BLaER1 treated with 17β-estradiol and CSF1 and Interleukin-3, amounts not matched to agents 10 nM and 100 nM (cell line): ENCODE results near the gene STK32C.

Experiments
- H3K27ac ChIP-seq, 11 experiments: shearing (Covaris generic); formaldehyde crosslinking; 2 replicates each; pipeline ENCODE4 v1.8.1; 2022
- H3K27me3 ChIP-seq, 11 experiments: shearing (Covaris generic); formaldehyde crosslinking; 2 replicates each; pipeline ENCODE4 v1.8.1; 2022
- H3K36me3 ChIP-seq, 11 experiments: shearing (Covaris generic); formaldehyde crosslinking; 2 replicates each; pipeline ENCODE4 v1.8.1; 2022
- H3K4me1 ChIP-seq, 10 experiments: shearing (Covaris generic); formaldehyde crosslinking; 2 replicates each; pipeline ENCODE4 v1.8.1; 2022
- H3K4me2 ChIP-seq, 11 experiments: shearing (Covaris generic); formaldehyde crosslinking; 2 replicates each; pipeline ENCODE4 v1.8.1; 2022
- H3K4me3 ChIP-seq, 10 experiments: shearing (Covaris generic); formaldehyde crosslinking; 2 replicates each; pipeline ENCODE4 v1.8.1; 2022
- H3K9ac ChIP-seq, 11 experiments: shearing (Covaris generic); formaldehyde crosslinking; 2 replicates each; pipeline ENCODE4 v1.8.1; 2022
- H3K9me3 ChIP-seq, 11 experiments: shearing (Covaris generic); formaldehyde crosslinking; replicated peaks in 1 of 11; 2 replicates each; pipeline ENCODE4 v1.8.1; 2022
- H4K20me1 ChIP-seq, 11 experiments: shearing (Covaris generic); formaldehyde crosslinking; 2 replicates each; pipeline ENCODE4 v1.8.1; 2022
- Cebpa-rat ChIP-seq, 11 experiments: shearing (Covaris generic); IDR thresholded peaks; 2 replicates each; pipeline ENCODE4 v1.8.1; 2022

STK32C gene

GRCh38 chr10:132187430-132188138 is 120.2 kb downstream of the STK32C start:
- no peaks in the 10 kb centered on the region for H3K9me3 ChIP-seq
- peak overlapping the region; percentile 85 to 96 (median 89) for H3K4me2 ChIP-seq
- H4K20me1 ChIP-seq, result peaks cover 0 to 65% (median 43%) of the 10 kb centered on the region in 11 experiments; a peak in 18 of 22 replicates
- H3K27me3 ChIP-seq, result peaks cover 8 to 44% (median 17%) of the 10 kb centered on the region in 11 experiments; a peak in 20 of 22 replicates
- H3K4me3 ChIP-seq, result peak overlapping the region; percentile 51 to 77 (median 72)
- peak overlapping the region; percentile 54 to 89 (median 69); a peak in 21 of 22 replicates for H3K9ac ChIP-seq
- no peak for TF ChIP-seq Cebpa-rat (IDR thresholded peaks at IDR 0.05)
- H3K27ac ChIP-seq, result peak overlapping the region in 8 of 11 experiments; percentile 27 to 80 (median 62); a peak in 15 of 22 replicates
- H3K36me3 ChIP-seq, result peaks cover 0 to 23% (median 0%) of the 10 kb centered on the region in 11 experiments; a peak in 7 of 22 replicates
- H3K4me1 ChIP-seq, result peaks cover 12 to 61% (median 42%) of the 10 kb centered on the region in 10 experiments; a peak in 19 of 20 replicates

- H4K20me1 ChIP-seq, result peaks cover 0 to 57% (median 35%) of the 10 kb centered on the region in 11 experiments; a peak in 18 of 22 replicates
- H3K4me2 ChIP-seq, result peak within 1 kb of the TSS; percentile 87 to 96 (median 89)
- H3K27me3 ChIP-seq, result peaks cover 8 to 38% (median 17%) of the 10 kb centered on the region in 11 experiments; a peak in 20 of 22 replicates
- peak within 1 kb of the TSS; percentile 54 to 89 (median 69); a peak in 21 of 22 replicates for H3K9ac ChIP-seq
- H3K9me3 ChIP-seq, result no peaks in the 10 kb centered on the region
- H3K4me3 ChIP-seq, result peak within 1 kb of the TSS; percentile 51 to 77 (median 72)
- H3K36me3 ChIP-seq, result peaks cover 0 to 22% (median 0%) of the 10 kb centered on the region in 11 experiments; a peak in 7 of 22 replicates
- peak within 1 kb of the TSS in 8 of 11 experiments; percentile 27 to 80 (median 62); a peak in 16 of 22 replicates for H3K27ac ChIP-seq
- peaks cover 12 to 59% (median 40%) of the 10 kb centered on the region in 10 experiments; a peak in 19 of 20 replicates for H3K4me1 ChIP-seq
- TF ChIP-seq Cebpa-rat (IDR thresholded peaks at IDR 0.05), result no peak
These were observed 121.0 kb downstream of the STK32C start, which contains the start of gene DPYSL4 for GRCh38 chr10:132186488-132187429. Gene DPYSL4 (plus strand): TSS chr10:132186948. CDS start chr10:132187064, 116 bp downstream.

- peaks cover 12 to 65% (median 41%) of the 10 kb centered on the region in 10 experiments; a peak in 19 of 20 replicates for H3K4me1 ChIP-seq
- H3K27me3 ChIP-seq, result peaks cover 8 to 38% (median 17%) of the 10 kb centered on the region in 11 experiments; a peak in 20 of 22 replicates
- H4K20me1 ChIP-seq, result peaks cover 0 to 54% (median 35%) of the 10 kb centered on the region in 11 experiments; a peak in 18 of 22 replicates
- no peaks in the 10 kb centered on the region for H3K9me3 ChIP-seq
- H3K36me3 ChIP-seq, result peaks cover 0 to 18% (median 0%) of the 10 kb centered on the region in 11 experiments; a peak in 7 of 22 replicates
- no peak overlapping the region for H3K27ac ChIP-seq
- peak overlapping the region; percentile 77 to 92 (median 85) for H3K4me2 ChIP-seq
- no peak for TF ChIP-seq Cebpa-rat (IDR thresholded peaks at IDR 0.05)
- H3K4me3 ChIP-seq, result peak overlapping the region; percentile 42 to 67 (median 54); a peak in 19 of 20 replicates
- 0 out of 22 replicates have a peak overlapping the region, but pooled peaks of 1 of the 11 experiments have one; percentile 32 for H3K9ac ChIP-seq
These were observed 121.9 kb downstream of the STK32C start for GRCh38 chr10:132185601-132186487.

GRCh38 chr10:132184816-132185593 is 122.7 kb downstream of the STK32C start:
- peak overlapping the region in 1 of 11 experiments; percentile 87; a peak in 1 of 22 replicates for H3K4me2 ChIP-seq
- no peak overlapping the region for H3K9ac ChIP-seq
- H3K4me3 ChIP-seq, result no peak overlapping the region

GRCh38 chr10:132183046-132183445 is 124.7 kb downstream of the STK32C start:
- H3K27me3 ChIP-seq, result peaks cover 8 to 27% (median 17%) of the 10 kb centered on the region in 11 experiments; a peak in 20 of 22 replicates
- H3K4me2 ChIP-seq, result no peak overlapping the region
- peaks cover 6 to 46% (median 21%) of the 10 kb centered on the region in 10 experiments; a peak in 19 of 20 replicates for H3K4me1 ChIP-seq
- TF ChIP-seq Cebpa-rat (IDR thresholded peaks at IDR 0.05), result no peak
- no peaks in the 10 kb centered on the region for H3K36me3 ChIP-seq
- H3K9me3 ChIP-seq, result no peaks in the 10 kb centered on the region
- no peak overlapping the region for H3K27ac ChIP-seq
- no peak overlapping the region for H3K4me3 ChIP-seq
- H3K9ac ChIP-seq, result no peak overlapping the region
- peaks cover 0 to 26% (median 14%) of the 10 kb centered on the region in 11 experiments; a peak in 16 of 22 replicates for H4K20me1 ChIP-seq

More at GRCh38 chr10:132184816-132185593, 122.7 kb downstream of the STK32C start:
- no peak for TF ChIP-seq Cebpa-rat (IDR thresholded peaks at IDR 0.05)
- no peak overlapping the region for H3K27ac ChIP-seq
- H3K9me3 ChIP-seq, result no peaks in the 10 kb centered on the region
- H4K20me1 ChIP-seq, result peaks cover 0 to 46% (median 29%) of the 10 kb centered on the region in 11 experiments; a peak in 18 of 22 replicates
- peaks cover 12 to 57% (median 36%) of the 10 kb centered on the region in 10 experiments; a peak in 19 of 20 replicates for H3K4me1 ChIP-seq
- H3K36me3 ChIP-seq, result peaks cover 0 to 10% (median 0%) of the 10 kb centered on the region in 11 experiments; a peak in 3 of 22 replicates
- H3K27me3 ChIP-seq, result peaks cover 8 to 38% (median 17%) of the 10 kb centered on the region in 11 experiments; a peak in 20 of 22 replicates

- H3K9ac ChIP-seq, result no peak overlapping the region
- H3K36me3 ChIP-seq, result no peaks in the 10 kb centered on the region
- H3K4me2 ChIP-seq, result no peak overlapping the region; a peak in 1 of 22 replicates
- H3K4me1 ChIP-seq, result peaks cover 2 to 42% (median 17%) of the 10 kb centered on the region in 10 experiments; a peak in 18 of 20 replicates
- H3K4me3 ChIP-seq, result no peak overlapping the region
- peaks cover 8 to 23% (median 17%) of the 10 kb centered on the region in 11 experiments; a peak in 20 of 22 replicates for H3K27me3 ChIP-seq
- H3K9me3 ChIP-seq, result no peaks in the 10 kb centered on the region
- peaks cover 0 to 22% (median 9%) of the 10 kb centered on the region in 11 experiments; a peak in 15 of 22 replicates for H4K20me1 ChIP-seq
- H3K27ac ChIP-seq, result no peak overlapping the region
- no peak for TF ChIP-seq Cebpa-rat (IDR thresholded peaks at IDR 0.05)
These were observed 125.2 kb downstream of the STK32C start for GRCh38 chr10:132182591-132182990.
